OCI-LY1 (cell line): ENCODE measurements around the gene CRIM1.

Source experiments
- EZH2 ChIP-seq: fragments of 200-600 bp; sonication (generic), shearing (Covaris generic); IDR thresholded peaks from 2 replicates; pipeline ENCODE4 v1.8.0; 2017; ENCODE audit warnings: borderline replicate concordance, mixed run types, mild to moderate bottlenecking, antibody characterized with exemption, low read length, moderate library complexity, mixed read lengths
- TF ChIP-seq, protein P1 (sequence below): fragments of 200-600 bp; sonication (generic), shearing (Covaris generic); IDR thresholded peaks from 2 replicates; pipeline ENCODE4 v1.5.1; 2017; ENCODE audit warnings: mild to moderate bottlenecking, antibody characterized with exemption, low read length, moderate library complexity, mixed read lengths

DNA sequence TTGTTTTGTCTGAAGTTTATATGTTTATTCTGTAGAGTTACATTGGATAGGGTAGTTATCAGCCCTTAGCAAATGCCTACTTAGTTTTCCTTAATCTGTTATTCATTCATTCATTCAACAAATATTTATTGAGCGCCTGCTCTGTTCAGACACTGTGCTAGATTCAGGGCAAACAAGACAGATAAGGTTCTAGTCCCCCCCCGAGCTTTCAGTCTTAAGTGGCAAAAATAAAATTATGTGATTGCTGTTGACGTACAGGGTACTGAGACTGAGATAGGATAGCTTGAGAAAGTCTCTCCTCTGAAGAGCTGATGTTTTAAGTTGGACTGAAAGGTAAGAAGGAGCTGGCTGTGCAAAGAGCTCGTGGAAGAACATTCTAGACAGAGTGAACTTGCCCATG, 58.7 kb downstream of the CRIM1 start:
- TF ChIP-seq EZH2, result no peak
- TF ChIP-seq, protein P1, sequence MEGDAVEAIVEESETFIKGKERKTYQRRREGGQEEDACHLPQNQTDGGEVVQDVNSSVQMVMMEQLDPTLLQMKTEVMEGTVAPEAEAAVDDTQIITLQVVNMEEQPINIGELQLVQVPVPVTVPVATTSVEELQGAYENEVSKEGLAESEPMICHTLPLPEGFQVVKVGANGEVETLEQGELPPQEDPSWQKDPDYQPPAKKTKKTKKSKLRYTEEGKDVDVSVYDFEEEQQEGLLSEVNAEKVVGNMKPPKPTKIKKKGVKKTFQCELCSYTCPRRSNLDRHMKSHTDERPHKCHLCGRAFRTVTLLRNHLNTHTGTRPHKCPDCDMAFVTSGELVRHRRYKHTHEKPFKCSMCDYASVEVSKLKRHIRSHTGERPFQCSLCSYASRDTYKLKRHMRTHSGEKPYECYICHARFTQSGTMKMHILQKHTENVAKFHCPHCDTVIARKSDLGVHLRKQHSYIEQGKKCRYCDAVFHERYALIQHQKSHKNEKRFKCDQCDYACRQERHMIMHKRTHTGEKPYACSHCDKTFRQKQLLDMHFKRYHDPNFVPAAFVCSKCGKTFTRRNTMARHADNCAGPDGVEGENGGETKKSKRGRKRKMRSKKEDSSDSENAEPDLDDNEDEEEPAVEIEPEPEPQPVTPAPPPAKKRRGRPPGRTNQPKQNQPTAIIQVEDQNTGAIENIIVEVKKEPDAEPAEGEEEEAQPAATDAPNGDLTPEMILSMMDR, result no peak
